Ishikawa (cell line): ENCODE measurements around the gene TRPM3.

Source experiments
- CEBPB ChIP-seq: IDR thresholded peaks from 2 replicates; pipeline ENCODE4 v1.6.1; 2012
- CREB1 ChIP-seq: IDR thresholded peaks from 2 replicates; pipeline ENCODE4 v1.6.1; 2012; ENCODE audit warnings: low read depth
- EGR1 ChIP-seq: IDR thresholded peaks from 2 replicates; pipeline ENCODE4 v1.6.1; 2012
- EP300 ChIP-seq: IDR thresholded peaks from 2 replicates; pipeline ENCODE4 v1.6.1; 2012; ENCODE audit warnings: borderline replicate concordance
- FOXM1 ChIP-seq: IDR thresholded peaks from 2 replicates; pipeline ENCODE4 v1.6.1; 2012; ENCODE audit warnings: low read depth, borderline replicate concordance
- MAX ChIP-seq: IDR thresholded peaks from 2 replicates; pipeline ENCODE4 v1.6.1; 2012
- NFIC ChIP-seq: IDR thresholded peaks from 2 replicates; pipeline ENCODE4 v1.6.1; 2012
- RAD21 ChIP-seq: IDR thresholded peaks from 2 replicates; pipeline ENCODE4 v1.6.1; 2012; ENCODE audit warnings: low read depth
- REST ChIP-seq: IDR thresholded peaks from 2 replicates; pipeline ENCODE4 v1.6.1; 2012; ENCODE audit warnings: low read depth, mild to moderate bottlenecking
- TAF1 ChIP-seq: IDR thresholded peaks from 2 replicates; pipeline ENCODE4 v1.6.1; 2012; ENCODE audit warnings: low read depth, mild to moderate bottlenecking
- TCF12 ChIP-seq: IDR thresholded peaks from 2 replicates; pipeline ENCODE4 v1.6.1; 2012; ENCODE audit warnings: low read depth
- TEAD4 ChIP-seq: IDR thresholded peaks from 2 replicates; pipeline ENCODE4 v1.6.1; 2012
- USF1 ChIP-seq: IDR thresholded peaks from 2 replicates; pipeline ENCODE4 v1.6.1; 2012
- YY1 ChIP-seq: IDR thresholded peaks from 2 replicates; pipeline ENCODE4 v1.6.1; 2012; ENCODE audit warnings: low read depth
- ZBTB7A ChIP-seq: IDR thresholded peaks from 2 replicates; pipeline ENCODE4 v1.6.1; 2012; ENCODE audit warnings: low read depth

TRPM3 gene

GRCh38 chr9:70496244-70496643 lies 625.2 kb downstream of the TRPM3 start:
- TF ChIP-seq EGR1 (no peak), REST (no peak), TCF12 (no peak), TEAD4 (no peak), FOXM1 (no peak), CREB1 (no peak), NFIC (no peak), EP300 (no peak), CEBPB (no peak), USF1 (no peak), YY1 (no peak), TAF1 (no peak), ZBTB7A (no peak), RAD21 (no peak), MAX (no peak)

- TF ChIP-seq TAF1 (no peak), NFIC (no peak), EGR1 (no peak), RAD21 (no peak)
Measured at GRCh38 chr9:70495514-70495913, 625.9 kb downstream of the TRPM3 start.

GRCh38 chr9:70494221-70494620 lies 627.2 kb downstream of the TRPM3 start:
- TF ChIP-seq YY1 (no peak), MAX (no peak), RAD21 (no peak), TAF1 (no peak), NFIC (no peak), ZBTB7A (no peak), EP300 (no peak), USF1 (no peak), CEBPB (no peak), EGR1 (no peak), TEAD4 (no peak), CREB1 (no peak), TCF12 (no peak), REST (no peak), FOXM1 (no peak)

GRCh38 chr9:70493029-70493428 lies 628.4 kb downstream of the TRPM3 start:
- TF ChIP-seq CEBPB (no peak), USF1 (no peak), MAX (no peak), EGR1 (no peak), ZBTB7A (no peak)

GRCh38 chr9:70492319-70492777 lies 629.1 kb downstream of the TRPM3 start:
- TF ChIP-seq CREB1 (no peak), USF1 (no peak), MAX (no peak)
